GM20000 (cell line): ENCODE data around the gene ZFP69.

Experiments
- DNase-seq: peaks from one replicate; pipeline ENCODE4 v3.0.0; 2012; ENCODE audit warnings: low spot score
- CTCF ChIP-seq: IDR thresholded peaks from 2 replicates; pipeline ENCODE4 v1.5.1; 2012; ENCODE audit warnings: mild to moderate bottlenecking, control low read depth; ENCODE audit errors: extremely low read depth, missing control alignments

Gene ZFP69

GRCh38 chr1:40539338-40539737, 62.2 kb downstream of the ZFP69 start:
- DNase-seq = no peak
- TF ChIP-seq CTCF = no peak
